GM15510 (cell line): ENCODE results near the gene CD38.

Experiments
- POLR2A ChIP-seq: IDR thresholded peaks from 3 replicates; pipeline ENCODE4 v1.6.1; 2011; ENCODE audit warnings: borderline replicate concordance; ENCODE audit not compliant: insufficient read length; ENCODE audit errors: extremely low read depth

The CD38 gene

DNA sequence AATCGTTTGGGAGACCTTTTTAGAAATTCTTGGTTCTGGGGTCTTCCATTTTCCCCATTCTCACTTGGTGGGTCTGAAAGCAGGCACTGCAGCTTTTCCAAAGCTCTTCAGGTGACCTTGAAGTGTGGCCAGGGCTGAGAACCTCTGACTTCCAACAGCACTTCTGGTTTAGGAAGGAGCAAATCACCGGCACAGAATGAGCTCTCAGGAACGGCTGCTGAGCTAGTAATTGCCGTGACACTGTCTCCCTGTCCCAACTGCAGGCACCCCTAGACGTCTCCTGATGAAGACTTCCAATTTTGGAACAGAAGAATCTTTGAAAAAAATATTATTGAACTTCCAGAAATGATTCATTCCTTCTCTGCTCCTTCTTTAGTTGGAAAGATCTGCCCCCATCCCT, 31.3 kb downstream of the CD38 start:
- TF ChIP-seq POLR2A: no peak

DNA sequence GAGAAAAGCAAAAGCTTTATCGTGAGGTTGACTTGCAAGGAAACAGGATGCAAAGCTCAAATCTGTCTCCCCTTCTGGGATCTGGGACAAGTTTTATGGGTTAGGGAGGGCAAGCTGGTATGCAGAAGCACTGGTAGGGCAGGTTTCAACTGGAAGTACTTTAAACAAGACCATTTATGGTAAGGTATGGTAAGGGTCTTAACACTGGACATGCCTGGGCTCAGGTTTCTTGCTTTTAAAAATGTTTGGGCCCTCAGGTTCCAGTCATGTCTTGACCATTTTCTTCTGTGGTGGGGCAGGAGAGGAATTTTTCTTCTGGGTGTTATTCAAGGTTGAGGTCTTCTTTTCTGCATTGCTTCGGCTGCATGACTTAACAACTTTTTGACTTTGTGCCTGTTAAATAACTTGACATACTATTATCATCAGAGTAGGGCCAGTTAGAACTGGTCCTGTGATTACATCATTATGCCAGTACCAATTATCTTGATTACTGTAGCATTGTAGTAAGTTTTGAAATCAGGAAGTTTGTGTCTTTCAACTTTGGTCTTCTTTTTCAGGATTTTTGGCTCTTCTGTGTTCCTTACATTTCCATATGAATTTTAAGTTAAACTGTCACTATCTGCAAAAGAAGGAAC, 33.7 kb downstream of the CD38 start:
- no peak for TF ChIP-seq POLR2A

DNA sequence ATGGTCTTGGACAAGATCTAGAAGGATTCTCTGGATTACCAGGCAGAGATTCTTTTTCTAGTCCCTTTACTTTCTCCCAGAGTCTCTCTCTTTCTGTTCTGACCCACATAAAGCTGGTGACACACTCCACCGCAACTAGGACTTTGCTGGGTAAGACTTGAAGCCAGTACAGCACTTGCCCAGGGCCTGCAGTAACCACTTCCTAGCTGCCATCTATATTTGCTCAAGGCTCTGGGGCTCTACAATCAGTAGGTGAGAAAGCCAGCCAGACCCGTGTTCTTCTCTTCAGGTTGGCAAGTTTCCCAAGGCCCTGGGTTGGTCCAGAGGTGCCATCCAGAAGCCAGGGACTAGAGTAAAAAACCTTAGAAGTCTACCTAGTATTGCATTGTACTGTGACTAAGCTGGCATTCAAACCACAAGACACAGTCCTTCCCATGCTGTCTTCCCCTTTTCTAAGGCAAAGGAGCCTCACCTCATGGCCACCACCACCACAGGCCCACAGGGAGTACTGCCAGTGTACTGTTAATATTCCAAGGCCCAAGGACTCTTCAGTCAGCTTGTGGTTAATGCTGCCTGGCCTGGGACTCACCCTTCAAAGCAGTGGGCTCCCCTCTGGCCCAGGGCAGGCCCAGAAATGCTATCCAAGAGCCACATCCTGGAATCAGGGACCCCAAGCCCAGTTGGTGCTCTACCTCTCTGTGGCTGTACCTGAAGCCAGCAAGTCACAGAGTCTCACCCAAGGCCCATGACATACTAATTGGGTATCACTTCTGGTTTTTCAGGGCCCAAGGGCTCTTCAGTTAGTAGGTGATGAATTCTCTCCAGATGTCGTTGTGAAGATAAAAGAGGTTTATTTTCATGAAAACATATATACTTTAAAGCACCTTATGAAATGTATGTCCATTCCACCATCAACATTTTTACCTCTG, 54.7 kb downstream of the CD38 start:
- no peak for TF ChIP-seq POLR2A

DNA sequence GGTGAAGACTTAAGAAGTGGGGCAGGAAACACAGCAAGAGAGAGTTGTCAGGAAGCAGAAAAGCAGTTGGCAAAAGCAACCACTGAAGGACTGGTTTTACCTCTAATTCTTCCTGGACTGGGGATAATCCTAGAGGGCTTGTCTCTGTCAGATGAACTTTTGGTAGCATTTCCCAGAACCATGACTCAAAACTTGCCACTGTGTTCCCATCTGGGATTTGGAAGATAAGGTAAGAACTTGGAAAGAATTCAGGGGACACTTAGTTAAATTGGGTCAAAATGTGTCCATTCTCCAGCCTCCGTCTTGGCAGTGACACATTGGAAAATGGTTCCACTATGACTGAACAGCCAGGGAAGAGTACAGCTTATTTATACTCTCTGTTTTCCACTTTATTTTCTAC, 55.7 kb downstream of the CD38 start:
- TF ChIP-seq POLR2A: no peak

DNA sequence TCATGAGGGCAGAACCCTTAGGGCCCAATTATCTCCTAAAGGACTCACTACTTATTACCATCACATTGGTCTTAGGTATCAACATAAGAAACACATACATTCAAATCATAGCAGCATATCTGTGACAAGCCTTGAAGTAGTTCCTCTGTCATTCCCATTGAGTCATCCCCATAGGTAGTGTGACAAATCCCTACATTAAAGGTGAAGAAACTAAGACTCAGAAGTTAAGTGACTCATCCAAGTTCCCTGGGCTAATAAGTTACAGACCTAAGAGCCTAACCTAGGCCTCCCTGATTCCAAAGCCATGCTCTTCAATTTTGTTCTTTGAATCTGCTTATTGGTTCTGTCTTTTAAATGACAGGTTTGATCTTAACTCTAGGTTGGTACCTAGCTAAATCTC, 58.2 kb downstream of the CD38 start:
- no peak for TF ChIP-seq POLR2A

DNA sequence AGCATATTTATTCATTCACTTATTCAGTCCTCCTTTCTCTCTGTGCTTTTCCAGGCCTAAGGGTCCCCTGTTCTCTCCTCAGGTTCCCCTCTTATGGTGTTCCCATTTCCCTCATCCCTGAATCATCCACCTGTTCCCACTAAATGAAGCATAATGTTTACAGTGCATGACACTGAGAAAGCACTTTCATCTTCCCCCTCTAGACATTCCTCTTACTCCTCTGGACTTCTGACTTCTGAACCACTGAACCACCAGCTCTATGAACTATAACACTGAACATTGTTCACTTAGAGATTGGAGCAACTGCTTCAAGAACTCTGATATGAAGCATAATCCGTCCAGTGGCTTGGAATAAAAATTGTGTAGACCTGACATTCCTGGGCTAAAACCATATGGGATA, 59.5 kb downstream of the CD38 start:
- no peak for TF ChIP-seq POLR2A

DNA sequence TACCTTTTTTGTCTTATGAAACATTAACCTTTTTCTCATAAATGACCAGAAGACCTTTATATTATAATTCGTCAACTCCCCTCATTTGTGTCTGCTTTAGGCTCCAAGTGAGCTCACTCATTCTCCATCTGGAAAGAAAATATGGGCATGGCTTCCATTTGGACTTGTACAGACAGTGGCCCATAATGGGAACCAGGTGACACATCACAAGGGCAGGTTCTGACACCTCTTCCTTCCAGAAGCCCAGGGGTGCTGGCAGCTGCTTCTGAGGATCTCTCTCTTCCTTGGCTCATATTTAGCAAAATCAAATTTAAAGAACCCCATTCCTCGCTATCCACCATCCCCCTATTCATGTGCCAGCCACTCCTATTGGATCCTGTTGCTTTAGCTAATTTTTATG, 69.6 kb downstream of the CD38 start:
- TF ChIP-seq POLR2A: no peak

DNA sequence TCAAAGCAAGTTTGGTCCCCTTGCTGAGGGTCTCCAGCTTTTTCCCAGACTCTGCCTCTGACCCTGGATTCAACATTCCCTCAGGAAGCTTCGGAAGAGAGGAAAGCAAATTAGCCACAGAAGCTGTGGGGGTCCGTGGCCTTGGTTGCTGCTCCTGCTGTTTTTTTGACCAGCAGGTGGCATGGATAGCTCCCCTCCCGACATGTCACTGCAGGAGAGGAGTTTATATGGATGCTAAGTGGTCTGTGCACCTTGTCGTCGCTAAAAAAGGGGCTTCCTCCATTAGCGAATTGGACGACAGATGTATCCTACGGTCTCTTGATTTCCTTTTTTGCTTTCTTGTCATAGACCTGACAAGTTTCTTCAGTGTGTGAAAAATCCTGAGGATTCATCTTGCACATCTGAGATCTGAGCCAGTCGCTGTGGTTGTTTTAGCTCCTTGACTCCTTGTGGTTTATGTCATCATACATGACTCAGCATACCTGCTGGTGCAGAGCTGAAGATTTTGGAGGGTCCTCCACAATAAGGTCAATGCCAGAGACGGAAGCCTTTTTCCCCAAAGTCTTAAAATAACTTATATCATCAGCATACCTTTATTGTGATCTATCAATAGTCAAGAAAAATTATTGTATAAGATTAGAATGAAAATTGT, 70.2 kb downstream of the CD38 start:
- TF ChIP-seq POLR2A: no peak

DNA sequence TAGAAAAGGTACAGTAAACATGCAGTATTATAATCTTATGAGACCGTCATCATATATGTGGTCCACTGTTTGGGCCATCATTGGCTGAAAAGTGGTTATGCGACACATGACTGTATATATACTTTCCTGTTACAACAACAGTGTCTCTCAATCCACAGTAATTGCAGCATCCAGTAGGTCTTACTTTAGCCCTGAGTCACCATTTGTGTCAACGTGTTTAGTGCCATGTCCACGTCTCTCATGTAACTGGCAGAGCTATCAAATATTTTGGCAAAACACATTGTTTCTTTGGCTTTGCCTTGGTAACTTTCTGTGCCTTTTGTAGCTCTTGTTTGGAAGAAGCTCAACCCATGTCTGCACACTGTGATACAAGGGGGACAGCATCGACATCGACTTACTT, 73.8 kb downstream of the CD38 start:
- TF ChIP-seq POLR2A: no peak

DNA sequence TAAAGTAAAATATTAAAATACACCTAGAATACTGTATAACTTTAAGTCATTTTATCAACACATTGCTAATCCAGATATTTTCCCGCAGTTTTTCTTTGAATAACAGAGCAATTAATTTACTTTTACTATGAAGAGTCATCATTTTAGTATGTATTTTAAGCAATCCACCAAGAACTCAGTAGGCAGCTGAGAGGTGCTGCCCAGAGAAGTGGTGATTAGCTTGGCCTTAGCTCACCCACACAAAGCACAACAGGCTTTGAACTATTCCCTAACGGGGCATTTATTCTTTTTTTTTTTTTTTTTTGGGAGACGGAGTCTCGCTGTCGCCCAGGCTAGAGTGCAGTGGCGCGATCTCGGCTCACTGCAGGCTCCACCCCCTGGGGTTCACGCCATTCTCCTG, 74.4 kb downstream of the CD38 start:
- no peak for TF ChIP-seq POLR2A

DNA sequence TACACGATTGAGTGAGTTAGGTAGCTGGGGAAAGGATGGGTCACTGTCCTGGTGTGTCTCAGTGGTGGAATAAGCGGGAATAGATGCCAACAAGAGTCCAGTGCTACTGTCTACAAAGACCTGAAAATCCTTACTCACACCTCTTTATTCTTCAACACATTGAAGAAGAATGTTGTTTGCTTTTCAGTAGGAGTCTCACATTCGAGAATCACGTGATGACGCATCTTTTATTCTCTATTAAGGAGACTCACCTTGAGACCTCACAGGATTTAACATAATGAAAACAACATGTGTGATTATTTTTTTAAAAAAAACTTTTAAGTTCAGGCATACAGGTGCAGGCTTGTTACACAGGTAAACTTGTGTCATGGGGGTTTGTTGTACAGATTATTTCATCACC, 75.2 kb downstream of the CD38 start:
- no peak for TF ChIP-seq POLR2A

DNA sequence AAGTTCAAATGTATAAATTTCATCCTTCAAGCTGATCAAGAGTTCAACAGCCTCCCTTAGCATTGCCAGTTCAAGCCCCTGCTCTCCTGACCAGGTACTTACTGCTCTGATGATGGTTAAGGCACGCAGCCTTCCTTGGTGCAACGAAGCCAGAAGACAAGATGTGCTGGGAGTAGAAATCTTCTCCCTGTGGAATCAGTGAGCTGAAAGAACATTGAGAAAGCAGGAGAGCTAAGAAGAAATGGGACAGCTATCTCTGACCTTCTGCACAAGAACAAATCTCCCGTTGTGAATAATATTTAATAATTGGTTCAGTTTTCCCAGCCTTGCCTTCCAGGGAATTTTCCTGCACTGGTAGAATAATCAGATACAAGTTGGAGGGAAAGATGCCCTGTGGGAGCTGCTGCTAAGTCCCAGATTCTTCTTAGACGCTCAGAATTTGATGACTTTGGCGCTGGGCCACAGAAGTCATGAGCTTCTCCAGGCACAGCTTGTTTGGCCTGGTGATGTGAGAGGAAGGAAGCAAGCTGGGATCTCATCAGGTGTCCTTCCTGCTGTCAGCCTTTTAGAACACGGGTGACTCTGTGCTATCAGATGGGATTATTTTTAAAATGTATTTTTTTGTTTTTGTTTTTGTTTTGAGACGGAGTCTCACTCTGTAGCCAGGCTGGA, 77.8 kb downstream of the CD38 start:
- TF ChIP-seq POLR2A: no peak

DNA sequence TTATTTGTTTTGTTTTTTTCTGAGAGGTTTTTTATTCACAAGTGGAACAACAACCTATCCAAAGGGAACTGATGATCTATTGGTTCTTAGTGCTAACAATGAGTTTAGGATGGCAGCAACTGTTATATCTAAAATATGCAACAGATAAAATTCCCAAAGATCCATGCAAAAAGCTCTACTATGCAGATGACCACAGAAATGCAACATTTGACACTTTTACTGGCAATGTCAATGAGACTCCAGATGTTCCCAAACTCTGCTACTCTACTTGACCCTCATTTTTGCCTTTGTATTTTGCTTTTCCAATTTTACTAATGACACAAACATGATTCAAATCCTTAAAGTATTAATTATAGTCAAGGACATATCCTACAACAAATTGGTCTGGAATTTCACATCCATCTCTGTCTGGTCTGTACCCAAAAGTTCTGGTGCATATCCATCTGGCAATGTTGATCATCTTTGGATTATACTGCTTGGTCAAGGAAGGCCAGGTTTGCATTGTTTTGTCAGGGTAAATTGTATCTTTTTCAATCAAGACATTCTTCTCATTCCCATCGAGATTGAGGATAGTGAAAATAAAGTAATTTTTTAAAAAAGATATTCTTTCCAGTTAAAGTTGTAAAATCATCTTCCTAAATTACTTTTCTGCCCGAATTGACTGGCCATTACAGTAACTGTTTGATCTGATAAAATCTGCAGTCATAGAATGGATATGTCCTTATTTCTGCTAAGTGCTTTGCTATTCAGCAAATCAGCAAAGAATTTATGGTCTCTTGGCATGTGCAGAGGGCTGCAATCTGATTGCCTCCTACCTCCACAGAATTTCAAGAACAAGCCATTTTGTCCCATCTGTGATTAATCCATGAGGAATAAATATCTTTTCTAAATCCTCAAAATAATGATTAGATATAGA, 86.8 kb downstream of the CD38 start:
- TF ChIP-seq POLR2A: no peak

DNA sequence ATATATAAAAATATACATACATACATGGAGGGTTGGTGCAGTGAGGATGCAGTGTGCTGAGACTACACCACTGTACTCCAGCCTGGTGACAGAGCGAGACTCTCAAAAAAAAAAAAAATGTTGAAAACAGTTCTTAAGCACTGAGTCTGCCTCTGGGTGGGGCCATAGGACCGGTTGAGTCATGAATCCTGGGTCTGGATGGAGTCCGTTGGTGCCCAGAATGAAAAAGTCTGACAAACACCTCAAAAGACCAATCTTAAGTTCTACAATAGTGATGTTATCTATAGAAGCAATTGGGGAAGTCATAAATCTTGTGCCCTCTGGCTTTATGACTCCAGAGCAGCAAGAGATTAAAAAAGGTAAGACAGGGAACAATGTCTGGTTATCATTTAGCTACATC, 90.0 kb downstream of the CD38 start:
- TF ChIP-seq POLR2A: no peak

DNA sequence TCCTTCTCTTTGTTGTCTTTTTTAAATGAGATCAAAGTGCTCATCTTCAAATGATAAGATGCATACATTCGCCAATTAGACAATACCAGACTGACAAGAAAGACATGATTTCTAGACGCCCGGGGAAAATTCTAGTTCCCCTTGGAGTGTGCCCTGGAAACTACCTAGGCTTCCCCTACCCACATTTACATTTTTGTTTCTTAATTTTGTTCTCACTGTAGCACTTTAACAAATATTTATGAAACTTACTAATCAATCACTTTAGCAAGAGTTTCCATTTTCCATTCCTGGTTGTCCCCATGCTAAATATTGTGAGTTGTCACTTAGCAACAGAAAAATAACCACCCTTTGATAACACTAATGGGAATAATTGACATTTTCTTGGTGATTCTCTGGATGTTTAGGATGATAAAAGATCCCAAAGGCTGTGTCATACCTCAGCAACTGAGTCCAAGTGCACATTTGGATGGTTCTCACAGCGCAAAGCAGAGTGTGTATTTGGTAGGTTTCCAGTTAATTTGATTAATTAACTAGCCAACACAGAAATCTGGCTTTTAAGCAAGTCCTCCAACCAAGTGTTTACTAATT, 90.8 kb downstream of the CD38 start:
- TF ChIP-seq POLR2A: no peak

DNA sequence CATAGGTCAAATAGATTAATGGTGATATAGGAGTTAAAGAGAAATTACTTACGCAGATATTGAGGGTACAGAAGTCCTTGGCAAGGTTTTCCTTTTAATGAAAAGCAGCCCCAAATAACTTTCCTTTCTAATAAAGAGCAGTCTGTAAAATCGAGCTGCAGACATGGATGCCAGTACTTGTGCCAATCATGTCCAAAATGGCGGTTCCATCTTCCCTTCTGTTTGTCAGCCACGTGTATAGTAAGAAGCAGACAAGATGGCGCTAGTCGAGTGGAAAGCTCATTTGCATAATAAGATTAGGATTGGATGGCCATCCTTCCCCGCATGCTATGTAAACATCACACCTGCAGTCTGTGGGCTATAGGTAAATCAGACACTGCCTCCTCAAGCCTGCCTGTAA, 92.0 kb downstream of the CD38 start:
- no peak for TF ChIP-seq POLR2A
